GM10266 (cell line): ENCODE measurements around the gene ARRDC2.
A peak's percentile ranks its signal among the peaks of the same experiment; 100 is the strongest.

Experiments used
- DNase-seq: peaks from one replicate; pipeline ENCODE4 v3.0.0; 2012; ENCODE audit errors: extremely low spot score
- TF ChIP-seq, protein P1 (sequence below): IDR thresholded peaks from 2 replicates; pipeline ENCODE4 v1.5.1; 2012; ENCODE audit warnings: mild to moderate bottlenecking, low read depth; ENCODE audit not compliant: control insufficient read depth, insufficient read depth; ENCODE audit errors: missing control alignments

Gene ARRDC2

DNA sequence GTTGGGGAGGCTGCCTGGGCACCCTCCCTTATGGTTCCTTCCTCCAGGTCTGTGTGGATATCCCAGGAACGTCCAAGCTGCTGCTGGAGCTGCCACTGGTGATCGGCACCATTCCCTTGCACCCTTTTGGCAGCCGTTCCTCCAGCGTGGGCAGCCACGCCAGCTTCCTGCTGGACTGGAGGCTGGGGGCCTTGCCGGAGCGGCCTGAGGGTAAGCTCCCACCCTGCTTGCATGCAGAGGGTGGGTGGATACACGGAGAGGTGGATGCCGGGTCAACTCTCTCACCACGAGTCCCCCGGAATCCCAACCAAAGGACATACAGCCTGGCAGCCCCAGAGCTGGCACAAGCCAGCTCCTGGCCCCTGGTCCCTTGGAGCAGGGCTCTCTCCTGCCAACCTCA is 2.2 kb downstream of the ARRDC2 start:
- no peak for DNase-seq
- TF ChIP-seq, protein P1, sequence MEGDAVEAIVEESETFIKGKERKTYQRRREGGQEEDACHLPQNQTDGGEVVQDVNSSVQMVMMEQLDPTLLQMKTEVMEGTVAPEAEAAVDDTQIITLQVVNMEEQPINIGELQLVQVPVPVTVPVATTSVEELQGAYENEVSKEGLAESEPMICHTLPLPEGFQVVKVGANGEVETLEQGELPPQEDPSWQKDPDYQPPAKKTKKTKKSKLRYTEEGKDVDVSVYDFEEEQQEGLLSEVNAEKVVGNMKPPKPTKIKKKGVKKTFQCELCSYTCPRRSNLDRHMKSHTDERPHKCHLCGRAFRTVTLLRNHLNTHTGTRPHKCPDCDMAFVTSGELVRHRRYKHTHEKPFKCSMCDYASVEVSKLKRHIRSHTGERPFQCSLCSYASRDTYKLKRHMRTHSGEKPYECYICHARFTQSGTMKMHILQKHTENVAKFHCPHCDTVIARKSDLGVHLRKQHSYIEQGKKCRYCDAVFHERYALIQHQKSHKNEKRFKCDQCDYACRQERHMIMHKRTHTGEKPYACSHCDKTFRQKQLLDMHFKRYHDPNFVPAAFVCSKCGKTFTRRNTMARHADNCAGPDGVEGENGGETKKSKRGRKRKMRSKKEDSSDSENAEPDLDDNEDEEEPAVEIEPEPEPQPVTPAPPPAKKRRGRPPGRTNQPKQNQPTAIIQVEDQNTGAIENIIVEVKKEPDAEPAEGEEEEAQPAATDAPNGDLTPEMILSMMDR = no peak

GRCh38 chr19:18013210-18014111 is 5.5 kb downstream of the ARRDC2 start:
- TF ChIP-seq, protein P1 = no peak
- no peak for DNase-seq

DNA sequence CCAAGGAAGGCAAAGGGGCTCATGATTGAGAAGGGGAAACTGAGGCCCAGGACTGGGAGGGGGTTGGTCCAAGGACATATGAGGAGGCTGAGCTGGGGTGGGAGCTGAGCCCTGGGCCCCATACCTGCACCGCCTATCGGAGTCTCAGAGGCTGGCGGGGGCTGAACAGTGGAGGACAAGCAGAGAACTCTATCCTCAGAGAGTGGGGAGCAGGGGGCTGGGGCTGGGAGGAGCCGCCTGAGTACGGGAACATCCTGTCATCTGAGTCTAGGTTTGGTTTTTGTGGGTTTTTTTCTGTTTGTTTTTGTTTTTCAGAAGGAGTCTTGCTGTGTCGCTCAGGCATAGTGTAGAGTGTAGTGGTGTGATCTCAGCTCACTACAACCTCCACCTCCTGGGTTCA is 6.2 kb downstream of the ARRDC2 start:
- TF ChIP-seq, protein P1 = no peak
- no peak for DNase-seq

DNA sequence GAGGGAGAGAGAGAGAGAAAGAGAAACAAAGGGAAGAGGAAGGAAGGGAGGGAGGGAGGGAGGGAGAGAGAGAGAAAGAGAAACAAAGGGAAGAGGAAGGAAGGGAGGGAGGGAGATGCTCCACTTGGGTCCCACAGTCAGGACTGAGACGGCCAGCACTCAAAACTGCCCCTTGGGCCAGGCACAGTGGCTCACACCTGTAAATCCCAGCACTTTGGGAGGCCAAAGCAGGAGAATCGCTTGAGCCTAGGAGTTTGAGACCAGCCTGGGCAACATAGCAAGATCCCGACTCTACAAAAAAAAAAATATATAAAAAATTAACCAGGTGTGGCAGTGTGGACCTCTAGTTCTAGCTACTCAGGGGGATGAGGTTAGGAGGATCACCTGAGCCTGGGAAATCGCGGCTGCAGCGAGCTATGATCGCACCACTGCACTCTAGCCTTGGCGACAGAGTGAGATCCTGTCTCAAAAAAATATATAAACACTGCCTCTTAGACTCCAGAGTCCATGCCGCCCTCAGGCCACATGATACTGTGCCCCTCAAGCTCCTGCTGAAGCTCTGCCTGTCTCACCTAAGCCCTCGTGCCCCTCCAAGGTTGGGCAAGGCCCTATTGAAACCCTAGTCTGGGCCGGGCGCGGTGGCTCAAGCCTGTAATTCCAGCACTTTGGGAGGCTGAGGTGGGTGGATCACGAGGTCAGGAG is 8.4 kb downstream of the ARRDC2 start:
- no peak for DNase-seq
- TF ChIP-seq, protein P1 = no peak

GRCh38 chr19:18017275-18018083 is 9.5 kb downstream of the ARRDC2 start:
- DNase-seq = peak; percentile 2
- TF ChIP-seq, protein P1 = no peak

GRCh38 chr19:18020212-18021085 is 12.5 kb downstream of the ARRDC2 start:
- DNase-seq = no peak
- TF ChIP-seq, protein P1 = no peak
